NCI-H128 (cell line): ENCODE results near the gene GNG13.
"Not testable (repeated sequence)": the region's sequence is repeated elsewhere in the genome, so short reads cannot be mapped to it uniquely, and the experiment has no call there.

Experiments
- DNase-seq: peaks from one replicate; lab custom pipeline; 2025; ENCODE audit not compliant: unreplicated experiment; lab: John Stamatoyannopoulos, UW

The GNG13 gene

GRCh38 chr16:832652-833336, 32.3 kb upstream of the GNG13 start:
- DNase-seq, result no peak

GRCh38 chr16:831571-832413, 31.3 kb upstream of the GNG13 start:
- DNase-seq, result no peak

DNA sequence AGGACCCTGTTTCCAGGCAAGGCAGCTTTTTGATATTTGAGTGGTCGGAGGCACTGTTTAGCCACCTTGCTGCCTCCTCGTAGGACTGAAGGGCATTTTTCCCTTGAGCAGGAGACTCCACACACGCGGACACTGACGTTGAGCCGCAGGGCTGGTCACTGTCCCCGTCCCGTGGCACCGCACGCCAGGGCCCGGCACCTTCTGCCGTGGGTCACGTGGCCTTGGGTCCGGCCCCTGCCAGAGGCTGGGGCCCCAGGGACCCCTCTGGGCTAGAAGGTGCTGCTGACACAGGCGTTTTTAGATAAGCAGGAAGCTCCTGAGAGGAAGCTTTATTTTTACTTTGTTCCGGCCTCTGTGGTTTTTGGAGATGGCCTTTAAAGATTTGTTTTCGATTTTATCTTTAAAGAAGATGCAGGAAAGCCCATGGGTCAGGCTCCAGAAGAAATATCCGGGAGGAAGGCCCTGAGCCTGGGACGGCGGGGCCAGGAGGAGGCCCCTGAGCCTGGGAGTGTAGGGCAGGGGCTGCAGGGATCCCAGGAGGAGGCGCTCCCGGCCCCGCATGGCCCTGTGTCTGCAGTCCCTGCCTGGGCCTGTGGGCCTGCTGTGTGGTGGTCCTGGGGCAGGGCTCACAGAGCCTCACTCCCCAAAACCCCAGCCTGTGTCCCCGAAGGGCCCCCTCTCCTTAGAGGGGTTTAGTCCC, 30.5 kb upstream of the GNG13 start:
- no peak for DNase-seq

- DNase-seq, result no peak
Measured at GRCh38 chr16:830107-830870, 29.8 kb upstream of the GNG13 start.

GRCh38 chr16:828891-829290, 28.4 kb upstream of the GNG13 start:
- DNase-seq, result no peak

GRCh38 chr16:827513-827912, 27.0 kb upstream of the GNG13 start:
- DNase-seq, result no peak

- no peak for DNase-seq
Measured at GRCh38 chr16:825341-826061, 25.0 kb upstream of the GNG13 start.

DNA sequence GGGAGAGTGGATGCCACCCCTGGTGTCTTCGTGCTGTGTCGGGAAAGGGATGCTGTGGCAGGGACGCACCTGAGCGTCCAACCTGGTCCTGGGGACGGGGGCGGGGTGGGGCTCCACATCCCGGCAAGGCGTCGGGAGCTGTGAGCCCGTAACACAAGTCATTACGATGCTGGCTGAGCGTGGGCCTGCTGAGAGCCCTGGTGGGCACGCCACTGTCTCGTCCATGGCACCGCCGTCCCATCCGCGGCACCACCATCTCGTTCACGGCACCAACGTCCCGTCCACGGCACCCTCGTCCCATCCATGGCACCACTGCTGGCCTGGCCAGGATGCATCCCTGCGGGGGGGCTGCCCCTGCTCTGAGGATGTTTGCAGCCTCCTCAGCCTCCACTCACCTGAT, 24.1 kb upstream of the GNG13 start:
- no peak for DNase-seq

- DNase-seq, result no peak
Measured at GRCh38 chr16:824194-824593, 23.7 kb upstream of the GNG13 start.

DNA sequence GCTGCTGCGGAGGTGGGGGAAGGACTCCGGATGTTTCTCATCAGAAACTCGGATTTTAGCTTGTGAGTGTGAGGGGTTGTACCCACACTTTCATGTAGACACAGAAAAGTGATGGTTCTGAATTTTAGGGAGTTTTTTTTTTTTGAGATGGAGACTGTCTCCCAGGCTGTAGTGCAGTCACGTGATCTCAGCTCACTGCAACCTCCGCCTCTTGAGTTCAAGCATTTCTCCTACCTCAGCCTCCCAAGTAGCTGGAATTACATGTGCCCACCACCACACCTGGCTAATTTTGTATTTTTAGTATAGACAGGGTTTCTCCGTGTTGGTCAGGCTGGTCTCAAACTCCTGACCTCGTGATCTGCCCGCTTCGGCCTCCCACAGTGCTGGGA, 22.4 kb upstream of the GNG13 start:
- no peak for DNase-seq

DNA sequence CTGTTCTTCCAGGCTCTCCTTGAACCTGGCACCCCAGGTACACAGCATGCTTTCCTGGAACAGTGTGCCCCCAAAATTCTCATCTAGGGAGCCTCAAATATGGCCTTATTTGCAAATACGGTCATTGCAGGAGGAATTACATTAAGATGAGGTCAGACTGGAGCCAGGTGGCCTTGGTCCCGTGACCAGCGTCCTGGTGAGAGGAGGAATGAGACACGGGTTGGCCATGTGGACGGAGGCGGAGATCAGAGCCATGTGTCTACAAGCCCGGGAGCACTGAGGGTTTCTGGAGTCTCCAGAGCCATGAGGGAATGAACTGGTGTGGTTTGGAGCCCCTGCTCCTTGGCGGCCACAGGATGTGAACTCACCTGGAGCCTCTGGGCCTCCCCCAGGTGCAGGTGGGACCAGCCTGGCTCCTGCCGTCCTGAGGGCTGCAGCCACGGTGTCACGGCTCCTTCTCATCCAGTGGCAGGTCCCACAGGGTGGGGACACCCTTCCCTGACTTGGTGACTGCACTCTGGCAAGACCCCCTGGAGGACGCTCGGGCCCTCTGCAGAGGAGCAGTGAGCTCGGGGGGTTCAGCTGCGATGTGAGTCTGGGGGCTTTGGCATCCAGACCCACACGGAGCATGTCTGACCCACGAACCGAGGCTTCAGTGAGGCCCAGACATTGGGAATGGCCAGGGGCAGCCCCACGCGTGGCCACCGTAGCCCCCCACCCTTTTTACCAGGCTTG, 21.8 kb upstream of the GNG13 start:
- DNase-seq, result no peak

DNA sequence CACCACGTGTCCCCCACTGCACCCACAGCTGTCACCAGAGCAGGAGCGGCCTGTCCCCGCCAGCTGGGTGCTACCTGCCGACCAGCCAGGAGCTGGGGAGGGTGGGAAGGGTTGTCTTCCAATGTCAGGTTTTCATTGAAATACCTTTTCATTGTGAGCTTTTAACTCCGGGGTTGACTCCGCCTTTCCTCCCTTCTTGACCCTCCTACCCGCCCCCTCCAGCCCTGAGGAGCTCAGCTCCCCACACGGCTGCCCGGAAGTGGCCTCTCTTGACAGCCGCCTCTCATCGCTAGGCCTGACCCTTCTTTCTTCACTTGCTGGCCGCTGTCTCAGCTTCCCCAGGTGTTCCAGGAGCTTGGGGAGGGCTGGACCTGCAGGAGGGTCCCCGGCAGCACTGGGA, 21.2 kb upstream of the GNG13 start:
- no peak for DNase-seq

DNA sequence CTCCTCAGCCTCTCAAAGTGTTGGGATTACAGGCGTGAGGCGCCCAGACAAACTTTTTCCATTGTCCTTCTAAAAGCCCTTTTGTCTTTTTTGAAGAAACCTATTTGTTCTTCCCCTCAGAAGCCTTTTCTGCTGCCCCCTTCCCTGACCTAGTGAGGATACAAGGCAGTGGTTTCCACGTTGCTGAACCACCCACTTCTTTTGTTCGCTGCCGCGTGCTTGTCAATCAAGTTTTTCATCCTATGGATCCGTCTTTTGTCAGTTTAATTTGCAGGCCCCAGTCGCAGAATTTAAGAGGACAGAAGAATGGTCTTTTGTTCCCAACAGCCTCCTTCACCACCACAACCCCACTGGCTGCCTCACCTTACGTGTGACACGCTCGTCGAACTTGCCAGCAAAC, 20.2 kb upstream of the GNG13 start:
- no peak for DNase-seq

DNA sequence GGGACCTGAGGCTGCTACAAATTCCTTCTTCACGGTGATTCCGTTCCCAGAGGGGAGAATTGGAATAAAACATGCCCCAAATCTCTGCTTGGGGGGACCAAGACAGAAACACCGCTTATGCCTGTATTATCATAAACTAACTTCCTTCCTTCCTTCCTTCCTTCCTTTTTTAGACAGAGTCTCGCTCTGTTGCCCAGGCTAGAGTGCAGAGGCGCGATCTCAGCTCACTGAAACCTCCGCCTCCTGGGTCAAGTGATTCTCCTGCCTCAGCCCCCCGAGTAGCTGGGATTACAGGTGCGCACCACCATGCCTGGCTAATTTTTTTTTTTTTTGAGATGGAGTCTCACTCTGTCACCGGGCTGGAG, 19.5 kb upstream of the GNG13 start:
- not testable (repeated sequence) for DNase-seq

GRCh38 chr16:819336-820043, 19.0 kb upstream of the GNG13 start:
- DNase-seq, result no peak

DNA sequence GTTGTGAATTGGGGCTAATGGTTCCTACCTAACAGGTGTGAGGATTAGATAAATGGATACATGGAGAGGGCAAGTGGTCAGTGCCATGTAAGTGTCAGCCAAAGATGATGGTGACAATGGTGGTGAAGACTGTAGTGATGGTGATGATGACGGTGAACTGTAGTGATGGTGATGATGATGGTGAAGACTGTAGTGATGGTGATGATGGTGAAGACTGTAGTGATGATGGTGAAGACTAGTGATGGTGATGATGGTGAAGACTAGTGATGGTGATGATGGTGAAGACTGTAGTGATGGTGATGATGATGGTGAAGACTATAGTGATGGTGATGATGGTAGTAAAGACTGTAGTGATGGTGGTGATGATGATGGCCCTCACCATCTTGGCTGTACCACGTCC, 18.1 kb upstream of the GNG13 start:
- no peak for DNase-seq

- no peak for DNase-seq
Measured at GRCh38 chr16:818132-818531, 17.6 kb upstream of the GNG13 start.

DNA sequence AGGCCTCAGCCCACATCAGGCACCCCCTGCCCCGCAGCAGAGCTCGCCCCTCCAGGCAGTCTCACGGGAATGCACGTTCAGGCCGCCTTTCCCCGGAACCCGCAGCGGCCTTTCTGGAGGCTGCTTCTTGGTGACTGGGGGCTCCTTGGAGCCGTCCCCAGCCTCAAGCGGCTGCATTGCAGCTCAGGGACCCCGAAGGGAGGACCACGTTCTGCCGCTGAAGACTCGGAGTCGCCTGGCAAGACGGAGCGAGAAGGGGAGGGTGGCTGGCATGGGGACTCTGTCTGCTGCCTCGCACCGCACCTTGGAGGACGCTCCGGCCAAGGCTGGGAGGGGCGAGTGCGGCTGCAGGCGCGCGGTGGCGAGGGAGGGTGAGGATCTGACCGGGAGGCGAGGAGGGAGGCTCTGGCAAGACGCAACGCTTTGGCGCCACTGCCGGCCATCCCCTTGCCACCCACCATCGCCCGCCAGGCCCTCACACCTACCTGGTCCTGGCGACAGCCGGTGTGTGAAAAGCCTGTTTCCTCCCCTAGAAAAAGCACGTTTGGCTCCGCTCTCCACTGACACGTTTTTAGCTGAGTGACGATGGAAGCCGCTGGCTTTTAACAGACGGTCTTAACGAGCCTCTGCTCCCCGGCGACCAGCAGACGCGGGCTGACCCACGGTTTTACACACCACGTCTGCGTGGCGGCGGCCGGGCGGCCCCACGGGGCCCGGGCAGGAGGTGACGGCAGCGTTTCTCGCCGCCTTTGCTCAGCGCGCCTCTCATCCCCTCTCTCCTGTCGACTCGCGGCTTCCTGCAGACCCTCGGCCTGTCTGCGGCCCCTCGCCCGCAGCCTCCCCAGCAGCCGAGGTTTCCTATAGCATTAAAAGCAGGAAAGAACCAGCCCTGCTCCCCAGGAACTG, 16.7 kb upstream of the GNG13 start:
- no peak for DNase-seq
